Islet precursor cell (in vitro differentiated cells): ENCODE measurements around the gene ARF1.
"Not testable (repeated sequence)": the region's sequence is repeated elsewhere in the genome, so short reads cannot be mapped to it uniquely, and the experiment has no call there.

ENCODE experiments used
- DNase-seq: peaks from one replicate; pipeline ENCODE4 v3.0.0-alpha.2; 2018

Gene ARF1

GRCh38 chr1:228104526-228105269, 22.2 kb downstream of the ARF1 start:
- DNase-seq, result peak; percentile 58

- no peak for DNase-seq
Observed at GRCh38 chr1:228105270-228105995, 22.9 kb downstream of the ARF1 start.

- no peak for DNase-seq
Observed at GRCh38 chr1:228105996-228106799, 23.7 kb downstream of the ARF1 start.

GRCh38 chr1:228106800-228107054, 24.2 kb downstream of the ARF1 start:
- DNase-seq, result no peak

GRCh38 chr1:228107636-228108035, 25.1 kb downstream of the ARF1 start:
- no peak for DNase-seq

GRCh38 chr1:228108055-228108690, 25.7 kb downstream of the ARF1 start:
- no peak for DNase-seq

- no peak for DNase-seq
Observed at GRCh38 chr1:228108742-228109072, 26.2 kb downstream of the ARF1 start.

- DNase-seq, result peak; percentile 99
Observed at GRCh38 chr1:228109073-228109961, 26.8 kb downstream of the ARF1 start, which contains the start of gene MRPL55. MRPL55 (minus strand) TSS chr1:228109299; CDS start chr1:228108260, 1,039 bp downstream.

- peak; percentile 77 for DNase-seq
Observed at GRCh38 chr1:228109962-228110488, 27.5 kb downstream of the ARF1 start.

GRCh38 chr1:228110556-228110955, 28.0 kb downstream of the ARF1 start:
- DNase-seq, result no peak

GRCh38 chr1:228111315-228111714, 28.8 kb downstream of the ARF1 start:
- DNase-seq, result not testable (repeated sequence)

- DNase-seq, result no peak
Observed at GRCh38 chr1:228112167-228112566, 29.7 kb downstream of the ARF1 start.

GRCh38 chr1:228112617-228113016, 30.1 kb downstream of the ARF1 start:
- DNase-seq, result no peak

- no peak for DNase-seq
Observed at GRCh38 chr1:228114827-228115226, 32.3 kb downstream of the ARF1 start.

- no peak for DNase-seq
Observed at GRCh38 chr1:228117335-228117734, 34.8 kb downstream of the ARF1 start.

GRCh38 chr1:228118040-228118439, 35.5 kb downstream of the ARF1 start:
- DNase-seq, result no peak

- no peak for DNase-seq
Observed at GRCh38 chr1:228120351-228120750, 37.8 kb downstream of the ARF1 start.

- DNase-seq, result no peak
Observed at GRCh38 chr1:228120857-228121489, 38.5 kb downstream of the ARF1 start.

- no peak for DNase-seq
Observed at GRCh38 chr1:228122921-228123441, 40.5 kb downstream of the ARF1 start.

GRCh38 chr1:228123505-228123904, 41.0 kb downstream of the ARF1 start:
- DNase-seq, result no peak

GRCh38 chr1:228125185-228125584, 42.7 kb downstream of the ARF1 start:
- no peak for DNase-seq
